ENCODE data around the gene HOXA9. TPM values are rescaled to one million over a fixed set of nuclear protein-coding genes. Genes with fewer than 3 reads are reported as not detected.

HOXA9 gene
- total RNA-seq, 1 experiment from 2014 or later, result 6.9 TPM

DNA sequence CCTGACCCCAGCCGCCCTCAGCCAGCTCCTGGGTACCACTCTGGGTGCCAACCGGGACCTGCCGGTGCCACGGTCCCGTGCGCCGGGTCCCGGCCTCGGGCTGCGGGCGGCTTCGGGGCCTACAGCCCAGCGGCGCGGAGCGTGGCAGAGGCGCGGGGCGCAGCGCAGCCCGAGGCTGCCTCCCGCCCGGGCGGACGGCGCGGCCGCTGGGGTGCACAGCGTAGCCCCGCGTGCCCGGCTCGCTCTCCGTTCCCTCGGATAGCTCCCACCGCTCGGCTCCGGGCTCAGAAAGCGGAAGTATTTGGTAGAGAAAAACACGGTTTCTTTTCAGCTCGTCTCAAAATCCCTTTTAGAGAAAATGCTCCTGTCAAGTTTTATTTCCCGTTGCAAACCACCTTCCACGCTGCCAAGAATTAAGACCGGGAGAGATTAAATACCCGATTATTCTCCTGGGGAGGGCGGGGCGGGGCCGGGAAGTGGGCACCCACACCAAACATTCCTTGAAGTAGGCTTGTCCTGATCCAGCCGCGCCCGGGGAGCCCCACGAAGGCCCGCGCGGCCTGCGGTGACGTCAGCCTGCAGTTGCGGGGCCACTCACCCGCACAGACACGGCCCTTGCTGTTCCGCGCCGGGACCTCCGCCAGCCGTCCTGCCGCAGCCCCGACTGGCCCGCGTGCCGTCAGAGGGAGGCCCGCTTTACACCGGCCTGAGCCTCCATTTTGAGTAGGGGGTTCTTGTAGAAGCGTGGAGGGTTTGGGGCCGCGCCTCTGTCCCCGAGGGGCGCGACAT, 27.4 kb upstream of the HOXA9 start:
- H3K36me3 Mint-ChIP-seq (ENCODE audit: insufficient read depth, unreplicated experiment), result no peaks in the 10 kb centered on the region
- no peaks in the 10 kb centered on the region for H3K9me3 Mint-ChIP-seq (ENCODE audit: unreplicated experiment)
- DNase-seq (ENCODE audit: unreplicated experiment), result no peak
- intact Hi-C loops (cut with micrococcal nuclease), result loop anchor here (10.0 kb wide), 1 partner anchor 1732 kb away; no protein-coding TSS in a partner anchor
- H3K4me3 Mint-ChIP-seq (ENCODE audit: unreplicated experiment), result no peak overlapping the region
- peaks cover 19% of the 10 kb centered on the region for H3K27me3 Mint-ChIP-seq (ENCODE audit: insufficient read depth, unreplicated experiment)
- no peaks in the 10 kb centered on the region for H3K4me1 Mint-ChIP-seq (ENCODE audit: insufficient read depth, unreplicated experiment)
- TF ChIP-seq, protein P1, sequence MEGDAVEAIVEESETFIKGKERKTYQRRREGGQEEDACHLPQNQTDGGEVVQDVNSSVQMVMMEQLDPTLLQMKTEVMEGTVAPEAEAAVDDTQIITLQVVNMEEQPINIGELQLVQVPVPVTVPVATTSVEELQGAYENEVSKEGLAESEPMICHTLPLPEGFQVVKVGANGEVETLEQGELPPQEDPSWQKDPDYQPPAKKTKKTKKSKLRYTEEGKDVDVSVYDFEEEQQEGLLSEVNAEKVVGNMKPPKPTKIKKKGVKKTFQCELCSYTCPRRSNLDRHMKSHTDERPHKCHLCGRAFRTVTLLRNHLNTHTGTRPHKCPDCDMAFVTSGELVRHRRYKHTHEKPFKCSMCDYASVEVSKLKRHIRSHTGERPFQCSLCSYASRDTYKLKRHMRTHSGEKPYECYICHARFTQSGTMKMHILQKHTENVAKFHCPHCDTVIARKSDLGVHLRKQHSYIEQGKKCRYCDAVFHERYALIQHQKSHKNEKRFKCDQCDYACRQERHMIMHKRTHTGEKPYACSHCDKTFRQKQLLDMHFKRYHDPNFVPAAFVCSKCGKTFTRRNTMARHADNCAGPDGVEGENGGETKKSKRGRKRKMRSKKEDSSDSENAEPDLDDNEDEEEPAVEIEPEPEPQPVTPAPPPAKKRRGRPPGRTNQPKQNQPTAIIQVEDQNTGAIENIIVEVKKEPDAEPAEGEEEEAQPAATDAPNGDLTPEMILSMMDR (IDR thresholded peaks at IDR 0.05; ENCODE audit: unreplicated experiment), result no peak
- no TSS peak for BruUV-seq (replicated peaks)
- ChIA-PET CTCF (interaction anchor here (3.2 kb wide), 1 partner anchor 14 kb away, joined by 10 read pairs; no protein-coding TSS in a partner anchor), POLR2A (no interaction called here)
- no peak overlapping the region for H3K27ac Mint-ChIP-seq (ENCODE audit: low read depth, unreplicated experiment)

DNA sequence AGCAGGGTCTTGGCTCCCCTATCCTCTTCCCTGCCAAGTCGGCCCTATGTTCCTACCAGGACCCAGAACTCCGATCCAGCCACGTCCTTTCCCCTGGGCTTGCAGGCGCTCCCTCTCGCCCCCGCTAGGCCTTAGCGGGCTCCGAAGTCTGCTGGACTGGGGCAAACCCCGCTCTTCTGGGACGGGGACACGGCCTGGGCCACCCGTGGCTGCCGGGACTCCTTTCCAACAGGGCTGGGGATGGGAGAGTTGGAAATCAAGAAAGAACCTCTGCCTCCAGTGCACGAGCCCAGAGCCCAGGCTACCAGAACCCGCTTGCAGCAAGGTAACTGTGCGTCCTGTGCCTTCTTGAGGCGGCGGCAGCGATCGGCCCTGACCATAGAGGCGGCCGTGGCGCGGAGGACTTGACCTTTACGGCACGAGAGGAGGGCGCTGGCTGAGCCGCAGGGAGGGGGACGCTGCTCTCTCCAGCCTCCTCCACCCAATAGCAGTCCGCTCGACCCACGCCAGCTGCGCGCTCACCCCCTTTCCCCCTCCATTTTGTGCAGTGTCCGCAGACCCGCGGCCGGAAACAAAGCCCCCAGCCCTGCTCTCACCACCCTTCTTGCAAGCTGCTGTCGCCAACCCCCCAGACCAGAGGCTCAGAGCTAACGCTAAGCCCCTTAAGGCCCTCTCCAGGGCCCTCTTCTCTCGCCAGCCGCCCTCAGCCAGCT, 26.7 kb upstream of the HOXA9 start:
- Mint-ChIP-seq H3K27ac (ENCODE audit: low read depth, unreplicated experiment) (no peak overlapping the region), H3K4me1 (ENCODE audit: insufficient read depth, unreplicated experiment) (no peaks in the 10 kb centered on the region), H3K4me3 (ENCODE audit: unreplicated experiment) (no peak overlapping the region), H3K27me3 (ENCODE audit: insufficient read depth, unreplicated experiment) (peaks cover 12% of the 10 kb centered on the region), H3K9me3 (ENCODE audit: unreplicated experiment) (no peaks in the 10 kb centered on the region), H3K36me3 (ENCODE audit: insufficient read depth, unreplicated experiment) (no peaks in the 10 kb centered on the region)
- TF ChIP-seq, protein P1 (IDR thresholded peaks at IDR 0.05; ENCODE audit: unreplicated experiment), result no peak
- CTCF ChIA-PET, result interaction anchor here (3.2 kb wide), 1 partner anchor 13 kb away, joined by 10 read pairs; no protein-coding TSS in a partner anchor
- DNase-seq (ENCODE audit: unreplicated experiment), result no peak
- BruUV-seq (replicated peaks), result no TSS peak
- intact Hi-C loops (cut with micrococcal nuclease), result loop anchor here (10.0 kb wide), 1 partner anchor 1733 kb away; no protein-coding TSS in a partner anchor
- POLR2A ChIA-PET, result no interaction called here

DNA sequence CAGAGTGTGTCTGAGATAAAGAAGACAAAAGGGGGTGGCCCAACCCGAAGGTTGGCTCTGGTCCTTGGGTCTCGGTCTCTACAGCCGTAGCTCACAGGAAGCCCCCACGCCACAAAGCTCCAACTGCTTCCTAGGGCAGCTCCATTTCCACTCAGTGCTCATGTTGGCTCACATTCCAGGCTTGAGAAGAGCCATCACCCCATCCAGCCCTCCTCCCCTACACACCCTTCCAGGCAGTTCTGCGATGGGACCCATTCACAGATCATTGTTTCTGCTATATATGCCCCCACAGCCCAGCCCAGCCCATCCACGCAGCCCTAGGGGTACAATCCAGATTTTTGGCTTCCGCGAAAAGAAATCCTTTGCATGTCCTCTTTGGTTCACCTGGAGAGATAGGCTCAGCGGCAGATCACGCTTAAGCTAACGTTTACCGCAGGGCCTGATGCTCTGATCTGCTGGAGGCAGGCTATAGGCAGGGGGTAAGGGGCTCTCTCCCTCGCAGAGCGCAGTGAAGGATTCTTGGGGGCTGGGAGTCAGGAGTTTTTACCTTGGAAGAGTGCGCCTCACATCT, 25.9 kb upstream of the HOXA9 start:
- TF ChIP-seq, protein P1 (IDR thresholded peaks at IDR 0.05; ENCODE audit: unreplicated experiment), result no peak
- Mint-ChIP-seq H3K27ac (ENCODE audit: low read depth, unreplicated experiment) (no peak overlapping the region), H3K9me3 (ENCODE audit: unreplicated experiment) (no peaks in the 10 kb centered on the region), H3K4me3 (ENCODE audit: unreplicated experiment) (no peak overlapping the region), H3K27me3 (ENCODE audit: insufficient read depth, unreplicated experiment) (peaks cover 10% of the 10 kb centered on the region), H3K36me3 (ENCODE audit: insufficient read depth, unreplicated experiment) (no peaks in the 10 kb centered on the region), H3K4me1 (ENCODE audit: insufficient read depth, unreplicated experiment) (peaks cover 1% of the 10 kb centered on the region)
- POLR2A ChIA-PET, result no interaction called here
- CTCF ChIA-PET, result interaction anchor here (2.2 to 3.2 kb wide), 2 partner anchors 12 to 19 kb away, joined by 6 to 10 read pairs; no protein-coding TSS in a partner anchor
- DNase-seq (ENCODE audit: unreplicated experiment), result no peak
- BruUV-seq (replicated peaks), result no TSS peak
- intact Hi-C loops (cut with micrococcal nuclease), result loop anchor here (10.0 kb wide), 1 partner anchor 1734 kb away; no protein-coding TSS in a partner anchor
